Stromal cell of bone marrow (primary cell): ENCODE data around the gene MPP3.
"Not testable (repeated sequence)": the region's sequence is repeated elsewhere in the genome, so short reads cannot be mapped to it uniquely, and the experiment has no call there.

Source experiments
- DNase-seq: peaks from one replicate; pipeline ENCODE4 v3.0.0-alpha.2; 2012; ENCODE audit warnings: low read depth

Gene MPP3

DNA sequence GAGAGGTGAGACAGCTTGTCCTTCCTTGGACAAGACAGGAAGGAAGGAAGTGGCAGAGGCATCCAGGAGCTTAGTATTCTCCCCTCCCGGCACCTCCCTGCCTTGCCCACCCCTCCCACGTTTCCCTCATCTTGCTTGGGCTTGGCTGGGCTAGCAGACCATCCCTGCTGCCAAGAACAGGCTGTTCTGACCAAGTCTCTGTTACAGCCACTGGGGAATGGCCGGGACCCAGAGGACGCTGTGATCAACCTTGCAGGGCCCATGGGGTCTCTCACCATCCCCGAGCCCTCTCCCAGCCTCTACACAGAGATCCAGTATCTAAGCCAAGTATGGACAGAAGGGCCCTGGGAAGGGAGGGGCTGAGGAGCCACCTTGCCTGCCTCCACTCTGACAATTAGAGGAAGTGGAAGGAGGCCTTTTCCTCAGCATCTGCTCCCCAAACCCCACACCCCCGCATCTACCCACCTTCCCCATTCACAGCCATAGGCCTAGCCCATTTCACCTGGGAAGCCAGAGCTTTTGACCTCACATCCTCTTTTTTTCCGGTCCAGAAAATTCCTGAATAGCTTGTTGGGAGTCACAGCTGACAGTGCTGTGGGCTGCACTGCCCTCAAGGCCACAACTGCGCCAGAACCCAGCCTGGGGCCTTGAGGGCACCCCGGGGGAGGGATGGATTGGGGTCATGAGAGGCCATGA lies 28.1 kb upstream of the MPP3 start:
- no peak for DNase-seq

DNA sequence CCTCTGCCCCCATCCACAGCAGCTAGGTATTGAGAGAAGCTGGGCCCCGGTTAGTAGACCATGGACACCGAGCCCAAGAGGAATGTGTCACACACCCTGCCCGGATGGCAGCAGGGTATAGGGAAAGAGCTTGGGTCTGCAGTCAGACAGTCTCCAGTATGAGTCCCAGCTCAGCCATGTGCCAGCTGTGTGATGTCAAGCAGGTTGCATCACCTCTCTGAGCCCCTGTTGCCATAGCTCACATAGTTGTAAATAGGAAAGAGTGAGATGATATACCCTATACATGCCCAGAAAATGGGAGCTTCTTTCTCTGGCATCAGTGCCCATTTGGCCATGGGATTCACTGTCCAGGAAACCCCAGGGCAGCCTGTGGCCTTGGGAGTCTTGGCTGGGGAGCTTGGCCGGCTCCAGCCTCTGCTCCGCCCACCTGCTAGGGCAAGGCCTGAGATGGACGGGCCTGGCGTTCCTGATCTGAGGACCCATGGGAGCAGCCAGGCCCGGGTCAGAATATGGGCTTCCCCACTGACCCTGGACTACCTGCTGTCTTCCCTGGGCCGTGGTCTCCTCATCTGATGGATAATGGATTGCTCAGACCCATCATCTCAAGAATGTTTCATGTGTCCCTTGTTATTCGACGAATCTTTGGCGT lies 27.3 kb upstream of the MPP3 start:
- DNase-seq = no peak

DNA sequence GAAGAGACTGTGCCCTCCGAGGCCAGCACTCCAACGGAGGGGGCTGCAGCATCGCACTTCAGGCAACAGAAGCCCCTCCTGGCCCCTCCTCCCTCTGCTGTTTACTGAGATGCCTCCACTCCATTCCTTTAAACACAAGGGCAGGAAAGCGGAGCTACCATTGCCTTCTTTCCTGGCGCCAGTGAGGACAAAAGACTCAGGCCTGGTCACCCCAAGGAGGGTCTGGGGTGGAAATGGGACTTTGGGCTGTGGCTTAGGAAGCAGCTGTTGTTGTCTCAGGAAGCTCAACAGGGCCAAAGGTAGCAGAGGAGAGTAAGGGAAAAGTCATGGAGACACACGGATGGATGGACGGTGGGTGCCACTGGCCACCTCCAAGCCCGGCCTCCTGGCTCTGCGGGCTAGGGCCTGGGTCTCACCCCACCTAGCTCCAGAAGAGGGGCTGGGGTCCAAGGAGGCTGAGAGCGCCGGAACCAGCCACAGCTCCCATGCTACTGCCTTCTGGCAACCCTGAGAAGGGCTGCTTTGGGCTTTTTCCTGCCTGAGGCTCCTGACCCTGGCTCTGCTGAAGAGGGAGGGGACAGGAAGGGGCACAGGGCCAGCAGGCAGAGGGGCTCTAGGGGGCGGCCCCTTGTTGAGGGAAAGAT lies 25.1 kb upstream of the MPP3 start:
- no peak for DNase-seq

DNA sequence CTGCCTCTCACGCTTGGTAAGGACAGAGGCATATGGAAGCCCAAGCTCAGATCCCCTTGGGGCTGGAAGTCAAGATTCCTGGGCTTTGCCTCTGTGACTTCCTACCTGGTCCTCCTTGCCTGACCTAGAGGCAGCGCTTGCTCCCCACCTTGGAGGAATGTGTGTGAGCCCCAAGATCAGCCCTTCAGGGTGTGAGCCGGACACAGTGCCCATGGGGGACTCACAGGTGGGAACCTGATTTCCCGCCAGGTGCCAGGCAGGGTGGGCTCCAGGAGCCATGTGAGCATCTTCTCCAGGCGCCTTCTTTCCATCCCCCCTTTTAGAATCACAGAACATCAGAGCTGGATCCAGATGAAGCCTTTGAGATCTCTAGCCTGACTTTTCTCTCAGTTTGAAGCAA lies 24.2 kb upstream of the MPP3 start:
- no peak for DNase-seq

DNA sequence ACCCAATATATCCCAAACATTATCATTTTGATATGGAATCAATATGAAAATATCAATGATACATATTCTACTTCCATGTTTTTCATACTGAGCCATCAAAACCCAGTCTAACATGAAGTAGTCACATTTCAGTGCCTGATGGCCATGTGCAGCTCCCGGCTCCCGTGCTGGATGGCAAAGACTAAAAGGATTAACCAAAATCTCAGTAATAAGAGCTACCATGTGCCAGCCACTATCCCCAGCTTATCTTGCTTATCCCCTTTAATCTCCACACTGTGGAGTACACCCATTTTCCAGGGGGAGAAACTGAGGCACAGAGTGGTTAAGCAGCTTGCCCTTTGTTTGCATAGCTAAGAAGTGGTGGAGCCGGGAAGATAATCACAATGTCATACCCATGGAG lies 23.2 kb upstream of the MPP3 start:
- DNase-seq = no peak

DNA sequence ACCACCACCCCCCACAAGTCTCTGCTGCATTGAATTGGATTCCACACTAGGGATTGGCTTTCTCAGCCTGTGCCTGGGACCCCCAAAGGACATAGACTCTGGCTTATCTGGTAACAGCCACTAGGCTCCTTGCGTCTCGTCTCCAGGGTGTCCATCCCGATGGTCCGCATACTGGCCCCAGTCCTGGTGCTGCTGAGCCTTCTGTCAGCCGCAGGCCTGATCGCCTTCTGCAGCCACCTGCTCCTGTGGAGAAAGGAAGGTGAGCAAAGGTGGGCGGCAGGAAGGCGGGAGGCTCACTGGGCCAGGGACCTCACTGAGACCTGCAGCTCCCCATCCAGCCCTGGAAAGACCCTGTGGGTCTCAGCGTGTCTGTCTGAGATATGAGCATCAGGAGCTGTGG lies 22.1 kb upstream of the MPP3 start:
- DNase-seq = no peak

DNA sequence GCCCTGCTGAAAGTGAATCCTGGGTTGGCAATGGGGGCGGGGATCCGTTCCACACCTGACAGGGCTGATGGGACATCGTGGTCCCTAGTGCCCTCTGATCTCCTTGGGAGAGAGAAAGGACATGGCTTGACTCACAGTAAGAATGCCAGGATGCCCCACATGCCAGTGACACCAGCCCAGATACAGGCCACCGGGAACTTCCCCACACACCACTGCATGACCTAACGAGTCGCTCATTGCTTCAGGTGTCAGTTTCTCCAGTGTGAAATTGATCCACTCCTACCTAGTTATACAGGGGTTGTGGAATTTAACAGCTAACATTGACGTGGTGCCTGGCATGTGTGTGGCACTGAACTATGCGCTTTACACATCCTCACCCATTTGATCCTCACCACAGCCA lies 21.6 kb upstream of the MPP3 start:
- no peak for DNase-seq

DNA sequence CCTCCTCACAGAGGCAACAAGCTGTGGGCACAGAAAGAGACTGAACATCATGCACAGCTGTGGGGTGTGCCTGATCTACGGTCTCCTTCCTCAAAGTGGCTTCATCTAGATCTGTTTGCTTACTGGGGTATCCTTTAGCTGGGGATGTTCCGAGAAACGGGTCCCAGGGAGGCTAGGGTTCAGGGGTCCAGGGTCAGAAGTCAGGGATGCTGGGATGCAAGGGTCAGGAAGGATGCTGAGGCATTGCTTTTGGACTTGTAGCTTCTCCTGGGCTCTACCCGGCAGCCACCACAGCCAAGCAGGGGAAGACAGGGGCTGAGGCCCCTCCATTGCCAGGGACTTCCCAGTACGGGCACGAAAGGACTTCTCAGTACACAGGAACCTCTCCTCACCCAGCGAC lies 20.6 kb upstream of the MPP3 start:
- no peak for DNase-seq

DNA sequence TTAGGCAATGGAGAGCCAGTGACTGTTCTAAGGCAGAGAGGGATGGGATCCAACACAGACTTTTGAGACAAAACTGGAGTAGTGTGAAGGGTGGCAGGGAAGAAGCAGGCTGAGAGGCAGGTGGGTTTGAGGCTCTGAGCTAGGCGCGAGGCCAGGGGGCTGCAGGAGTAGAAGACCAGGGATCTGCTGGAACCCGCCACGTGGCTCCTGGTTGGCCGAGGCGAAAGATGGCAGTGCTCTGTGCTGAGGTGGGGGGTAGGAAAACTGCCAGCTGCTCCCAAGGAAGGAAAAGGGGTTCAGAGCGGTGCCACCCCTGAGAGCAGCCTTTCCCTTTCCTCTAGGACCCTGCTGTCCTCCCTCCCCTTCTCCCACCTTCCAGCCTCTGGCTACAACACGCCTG lies 19.6 kb upstream of the MPP3 start:
- DNase-seq = no peak

DNA sequence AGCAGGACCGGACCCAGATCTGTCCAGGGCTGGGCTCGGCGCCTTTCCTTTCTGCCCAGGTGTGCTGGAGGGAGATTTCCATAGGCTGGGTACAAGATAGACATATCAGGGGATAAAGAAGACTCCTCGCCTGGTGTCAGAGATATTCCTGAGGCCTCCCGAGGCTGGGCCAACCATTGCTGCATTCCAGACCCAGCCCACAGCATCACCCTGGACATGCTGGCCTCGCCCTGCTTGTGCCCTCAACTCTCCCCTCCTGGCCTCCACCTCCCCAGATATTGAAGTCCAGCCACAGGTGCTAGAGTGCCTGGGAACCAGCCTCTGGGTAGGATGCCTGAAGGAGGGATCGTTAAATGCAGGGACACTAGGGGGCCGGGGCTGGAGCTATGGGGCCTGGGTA lies 16.2 kb upstream of the MPP3 start:
- no peak for DNase-seq

DNA sequence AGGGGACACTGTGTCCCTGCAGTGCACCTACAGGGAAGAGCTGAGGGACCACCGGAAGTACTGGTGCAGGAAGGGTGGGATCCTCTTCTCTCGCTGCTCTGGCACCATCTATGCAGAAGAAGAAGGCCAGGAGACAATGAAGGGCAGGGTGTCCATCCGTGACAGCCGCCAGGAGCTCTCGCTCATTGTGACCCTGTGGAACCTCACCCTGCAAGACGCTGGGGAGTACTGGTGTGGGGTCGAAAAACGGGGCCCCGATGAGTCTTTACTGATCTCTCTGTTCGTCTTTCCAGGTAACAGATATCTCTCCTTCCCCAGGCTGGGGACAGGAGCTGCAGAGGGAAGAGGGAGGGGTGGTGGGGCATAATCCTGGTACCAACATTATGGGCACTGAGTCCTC lies 15.7 kb upstream of the MPP3 start:
- no peak for DNase-seq

DNA sequence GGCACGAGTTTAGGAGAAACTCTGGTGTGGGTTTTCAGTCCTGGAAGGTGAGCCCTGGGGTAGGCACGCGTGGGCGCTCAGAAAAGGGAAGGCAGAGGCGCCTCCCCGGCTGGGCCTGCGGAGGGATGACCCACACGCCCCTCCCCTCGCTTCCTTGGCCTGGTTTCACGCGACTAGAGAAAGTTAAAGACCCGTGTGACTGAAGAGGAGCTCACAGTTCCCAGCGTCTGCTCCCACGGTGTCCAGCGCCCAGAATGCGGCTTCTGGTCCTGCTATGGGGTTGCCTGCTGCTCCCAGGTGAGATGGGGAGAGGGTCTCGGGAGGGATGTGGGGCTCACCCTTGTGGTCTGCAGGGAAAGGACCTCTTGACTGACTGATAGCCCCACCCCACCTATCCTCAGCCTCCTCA lies 14.0 kb upstream of the MPP3 start, which contains the start of gene CD300LG:
Gene CD300LG, plus strand, starts transcription at position 214 of the 409 bp plus-strand sequence. Its CDS starts 41 bp downstream, at position 255.
- no peak for DNase-seq

DNA sequence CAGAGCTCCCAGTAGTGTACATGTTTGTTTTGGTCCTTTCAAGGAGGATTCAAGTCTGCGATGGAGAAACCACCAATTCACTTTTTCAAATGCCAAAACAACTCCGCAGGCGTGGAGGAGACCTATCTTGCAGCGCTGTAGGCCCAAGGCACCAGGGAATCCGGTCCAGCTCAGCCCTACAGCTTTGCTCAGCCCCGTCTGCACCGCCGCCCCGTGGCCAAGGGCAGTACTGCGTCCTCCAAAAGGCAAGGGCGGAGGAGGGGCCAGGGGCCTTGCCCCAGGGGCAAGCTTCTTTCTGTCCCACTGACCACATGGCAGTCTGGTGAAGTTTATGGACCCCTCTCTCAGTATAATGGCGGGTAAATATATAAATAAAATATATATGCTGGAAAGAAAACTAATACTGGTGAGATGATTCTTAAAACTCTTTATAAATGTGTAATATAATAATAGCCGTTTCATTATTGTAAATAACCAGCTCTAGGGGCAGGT lies 13.3 kb upstream of the MPP3 start:
- peak; percentile 45 for DNase-seq

DNA sequence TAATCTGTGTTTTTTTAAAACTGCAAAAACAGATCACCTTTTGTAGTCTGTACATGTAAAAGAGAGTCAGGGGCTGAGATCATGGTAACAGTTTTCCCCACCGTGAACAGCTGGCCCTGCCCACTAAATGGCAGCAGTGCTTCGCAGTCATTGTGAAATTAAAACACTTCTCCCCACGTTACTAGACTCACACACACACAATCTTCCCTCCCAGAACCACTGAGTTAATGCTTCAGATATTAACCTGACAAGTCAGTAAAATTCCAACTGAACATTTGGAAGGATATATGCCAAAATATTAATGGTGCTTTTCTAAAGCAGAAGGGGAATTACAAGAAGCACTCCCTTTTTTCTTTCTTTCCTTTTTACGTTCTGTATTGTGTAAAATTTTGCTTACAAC lies 12.8 kb upstream of the MPP3 start:
- no peak for DNase-seq

DNA sequence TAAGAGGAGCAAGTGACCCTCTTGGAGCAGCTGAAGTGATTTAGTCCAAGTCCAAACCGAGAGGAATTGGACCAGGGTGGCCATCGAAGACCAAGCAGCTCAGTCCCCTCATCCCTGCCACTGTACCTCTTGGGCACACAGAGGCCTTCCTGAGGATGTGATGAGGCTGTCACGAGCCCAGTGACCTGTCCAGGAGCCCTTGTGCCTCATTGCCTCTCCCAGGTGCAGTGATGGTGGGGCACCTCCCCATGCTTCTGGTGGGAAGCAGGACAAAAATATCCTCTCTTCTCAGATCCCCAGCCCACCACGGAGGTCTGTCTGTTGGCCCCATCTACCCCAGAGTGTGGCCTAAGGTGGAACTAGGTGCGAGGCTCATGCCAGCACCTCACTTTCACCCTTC lies 11.3 kb upstream of the MPP3 start:
- no peak for DNase-seq

DNA sequence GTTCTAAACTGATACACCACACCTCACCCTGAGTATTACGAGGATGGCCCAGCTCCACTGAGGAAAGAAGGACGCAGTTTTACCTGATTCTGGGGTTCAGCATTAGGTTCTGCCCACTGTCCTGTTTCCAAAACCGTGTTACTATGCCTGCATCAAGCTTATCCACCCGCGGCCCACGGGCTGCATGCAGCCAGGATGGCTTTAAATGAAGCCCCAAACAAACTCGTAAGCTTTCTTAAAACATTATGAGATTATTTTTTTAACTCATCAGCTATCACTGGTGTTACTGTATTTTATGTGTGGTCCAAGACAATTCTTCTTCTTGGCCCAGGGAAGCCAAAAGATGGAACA lies 10.0 kb upstream of the MPP3 start:
- no peak for DNase-seq

DNA sequence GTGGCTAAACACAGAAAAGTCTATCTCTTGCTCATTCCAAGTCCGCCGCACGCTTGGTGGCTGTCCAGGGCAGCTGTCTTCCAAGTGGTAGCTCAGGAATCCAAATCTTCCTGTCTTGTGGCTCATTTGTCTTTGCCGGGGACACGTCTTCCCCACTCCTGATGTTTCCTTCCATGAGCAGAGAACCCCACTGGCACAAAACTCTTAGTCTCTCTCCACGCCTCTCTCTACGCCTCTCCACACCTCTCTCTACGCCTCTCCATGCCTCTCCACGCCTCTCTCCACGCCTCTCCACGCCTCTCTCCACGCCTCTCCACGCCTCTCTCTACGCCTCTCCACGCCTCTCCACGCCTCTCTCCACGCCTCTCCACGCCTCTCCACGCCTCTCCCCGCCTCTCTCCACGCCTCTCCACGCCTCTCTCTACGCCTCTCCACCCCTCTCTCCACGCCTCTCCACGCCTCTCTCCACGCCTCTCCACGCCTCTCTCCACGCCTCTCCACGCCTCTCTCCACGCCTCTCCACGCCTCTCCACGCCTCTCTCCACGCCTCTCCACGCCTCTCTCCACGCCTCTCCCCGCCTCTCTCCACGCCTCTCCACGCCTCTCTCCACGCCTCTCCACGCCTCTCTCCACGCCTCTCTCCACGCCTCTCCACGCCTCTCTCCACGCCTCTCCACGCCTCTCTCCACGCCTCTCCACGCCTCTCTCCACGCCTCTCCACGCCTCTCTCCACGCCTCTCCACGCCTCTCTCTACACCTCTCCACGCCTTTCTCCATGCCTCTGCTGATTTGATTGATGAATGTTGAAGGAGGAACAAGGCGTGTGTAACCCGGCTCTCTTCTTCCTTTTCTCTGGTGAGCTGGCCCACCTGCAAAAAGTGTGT lies 9.4 kb upstream of the MPP3 start:
- not testable (repeated sequence) for DNase-seq

DNA sequence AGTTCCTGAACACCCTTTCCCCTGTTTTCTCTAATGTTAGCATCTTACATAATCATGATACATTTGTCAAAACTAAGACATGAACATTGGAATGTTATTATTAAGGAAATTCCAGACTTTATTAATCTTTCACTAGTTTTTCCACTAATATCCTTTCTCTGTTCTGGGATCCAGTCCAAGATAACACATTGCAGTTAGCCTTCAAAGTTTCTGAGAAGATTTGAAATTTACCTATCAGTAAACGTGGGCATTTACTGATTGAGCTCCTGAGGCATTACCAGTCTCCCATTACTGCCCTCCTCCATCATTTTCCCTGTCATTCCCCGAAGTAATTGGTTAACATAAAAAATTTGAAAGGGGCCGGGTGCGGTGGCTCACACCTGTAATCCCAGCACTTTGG lies 8.3 kb upstream of the MPP3 start:
- DNase-seq = no peak

DNA sequence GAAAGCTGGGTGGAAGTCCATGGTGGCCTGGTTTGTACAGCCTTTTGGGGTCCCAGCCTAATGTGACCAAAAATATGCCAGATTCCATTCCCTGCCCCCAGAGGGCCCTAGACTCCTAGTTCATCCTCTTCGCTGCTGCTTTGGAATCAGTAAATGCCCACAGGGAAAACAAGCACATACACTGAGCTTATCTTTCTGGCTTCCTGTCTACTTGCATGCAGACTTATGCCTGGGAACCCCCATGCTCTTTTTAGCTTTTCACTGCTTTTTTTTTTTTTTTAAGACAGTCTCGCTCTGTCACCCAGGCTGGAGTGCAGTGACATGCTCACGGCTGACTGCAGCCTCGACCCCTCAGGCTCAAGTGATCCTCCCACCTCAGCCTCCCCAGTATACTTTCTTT lies 7.9 kb upstream of the MPP3 start:
- DNase-seq = no peak

DNA sequence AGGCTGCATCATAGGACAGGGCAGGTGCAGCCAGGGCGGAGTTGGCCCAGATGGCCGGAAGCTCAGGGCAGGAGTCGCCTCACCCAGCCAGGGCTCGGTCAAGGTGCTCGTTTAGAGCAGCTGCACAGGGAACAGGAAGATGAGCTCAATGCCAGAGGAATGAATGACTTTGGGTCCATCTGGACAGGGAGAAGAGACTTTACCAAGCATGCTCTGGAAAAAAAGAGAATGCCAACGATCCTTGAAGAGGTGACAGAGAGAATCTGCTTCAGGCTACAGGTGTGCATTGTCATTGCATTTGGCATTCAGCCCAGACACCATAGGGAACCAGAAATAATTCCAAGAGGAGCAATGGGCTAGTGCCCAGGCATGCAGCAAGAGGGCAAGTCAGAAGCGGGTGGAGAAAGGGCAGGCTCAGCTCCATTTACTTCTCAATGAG lies 6.7 kb upstream of the MPP3 start:
- no peak for DNase-seq

DNA sequence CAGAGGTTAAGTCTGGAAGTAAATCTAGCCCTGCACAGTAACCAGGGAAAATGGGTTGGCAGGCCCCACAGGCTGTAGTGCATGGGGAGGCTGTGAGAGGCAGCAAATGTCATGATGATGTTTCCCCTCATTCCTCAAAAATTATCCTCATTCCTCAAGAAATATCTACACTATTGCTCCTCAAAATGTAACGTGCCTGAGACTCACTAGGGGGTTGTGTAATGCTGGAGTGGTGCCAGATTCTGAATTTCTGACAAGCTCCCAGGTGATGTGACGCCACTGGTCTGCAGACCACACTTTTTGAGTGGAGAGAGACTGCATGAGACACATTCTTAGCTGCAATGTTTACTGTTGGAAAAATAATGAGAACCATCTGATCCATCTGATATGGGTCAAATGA lies 1.2 kb upstream of the MPP3 start:
- DNase-seq = no peak
